Endodermal cell (in vitro differentiated cells): ENCODE results near the gene CHD6. TPM values are rescaled to one million over a fixed set of nuclear protein-coding genes. Genes with fewer than 3 reads are reported as not detected.

Experiments
- DNase-seq: peaks from one replicate; pipeline ENCODE4 v3.0.0-alpha.2; 2017
- H3K27ac ChIP-seq: 2 replicates; pipeline ENCODE4 v1.5.1; 2013; ENCODE audit warnings: mild to moderate bottlenecking, low read depth, low read length, moderate library complexity
- H3K27me3 ChIP-seq: 2 replicates; pipeline ENCODE4 v1.6.1; 2013; ENCODE audit warnings: mild to moderate bottlenecking, low read length, moderate library complexity; ENCODE audit not compliant: insufficient read depth, control insufficient read depth, poor library complexity, severe bottlenecking
- H3K36me3 ChIP-seq: 2 replicates; pipeline ENCODE4 v1.7.0; 2013; ENCODE audit warnings: mild to moderate bottlenecking, low read length, moderate library complexity; ENCODE audit not compliant: control insufficient read depth, insufficient read depth
- H3K4me1 ChIP-seq: one replicate; pipeline ENCODE4 v1.7.0; 2013; ENCODE audit warnings: low read length; ENCODE audit not compliant: control insufficient read depth, insufficient read depth
- H3K4me3 ChIP-seq: 2 replicates; pipeline ENCODE4 v1.5.1; 2013; ENCODE audit warnings: mild to moderate bottlenecking, low read length, moderate library complexity
- H3K9ac ChIP-seq: 2 replicates; pipeline ENCODE4 v1.6.1; 2013; ENCODE audit warnings: mild to moderate bottlenecking, low read length, moderate library complexity; ENCODE audit not compliant: poor library complexity, severe bottlenecking; ENCODE audit errors: extremely low read depth
- H3K9me3 ChIP-seq: 2 replicates; pipeline ENCODE4 v1.6.1; 2013; ENCODE audit warnings: mild to moderate bottlenecking, low read length, moderate library complexity; ENCODE audit not compliant: control insufficient read depth
- H3K27ac Mint-ChIP-seq: 2 replicates; pipeline ENCODE4 v1.8.0; 2020; ENCODE audit warnings: mixed read lengths
- H3K27me3 Mint-ChIP-seq: 2 replicates; pipeline ENCODE4 v1.8.0; 2021; ENCODE audit warnings: mild to moderate bottlenecking, mixed read lengths; ENCODE audit not compliant: insufficient read depth
- H3K36me3 Mint-ChIP-seq: 2 replicates; pipeline ENCODE4 v1.8.0; 2020; ENCODE audit warnings: low read depth, mixed read lengths
- H3K4me1 Mint-ChIP-seq: 2 replicates; pipeline ENCODE4 v1.8.0; 2020; ENCODE audit warnings: mixed read lengths
- H3K4me3 Mint-ChIP-seq: 2 replicates; pipeline ENCODE4 v1.8.0; 2020; ENCODE audit warnings: mild to moderate bottlenecking, moderate library complexity, mixed read lengths
- H3K9me3 Mint-ChIP-seq: 2 replicates; pipeline ENCODE4 v1.8.0; 2020; ENCODE audit warnings: mild to moderate bottlenecking, mixed read lengths
- WGBS, 2 experiments: methylation state at CpG; one replicate each; pipeline versions ENCODE4 v1.1.5 to v1.1.7; 2013; ENCODE audit warnings: missing lambda C conversion rate in 2 of 2, mixed read lengths in 1 of 2; ENCODE audit not compliant: insufficient coverage in 1 of 2, insufficient read length in 1 of 2; 5-methylcytosine and 5-hydroxymethylcytosine counted together
- total RNA-seq, 2 donors: library from RNA; stranded (reverse); fragmentation: NEBNext Ultra II Directional in 1 of 2; extraction: Animal tissue kit (Norgen Biotek cat#: 25700) in 1 of 2; gene quantifications; 2 replicates in 1 of 2; 3 replicates in 1 of 2; pipeline ENCODE4 v1.2.1, GENCODE V29; 2021
- TF ChIP-seq, protein P1 (sequence below): fragments of 200-600 bp; sonication (generic); conservative IDR thresholded peaks from 2 replicates; pipeline ENCODE4 v1.5.0; 2021; ENCODE audit warnings: antibody characterized with exemption, mild to moderate bottlenecking

The CHD6 gene
- total RNA-seq, 2 donors from 2014 or later = 82.5 to 107 TPM

DNA sequence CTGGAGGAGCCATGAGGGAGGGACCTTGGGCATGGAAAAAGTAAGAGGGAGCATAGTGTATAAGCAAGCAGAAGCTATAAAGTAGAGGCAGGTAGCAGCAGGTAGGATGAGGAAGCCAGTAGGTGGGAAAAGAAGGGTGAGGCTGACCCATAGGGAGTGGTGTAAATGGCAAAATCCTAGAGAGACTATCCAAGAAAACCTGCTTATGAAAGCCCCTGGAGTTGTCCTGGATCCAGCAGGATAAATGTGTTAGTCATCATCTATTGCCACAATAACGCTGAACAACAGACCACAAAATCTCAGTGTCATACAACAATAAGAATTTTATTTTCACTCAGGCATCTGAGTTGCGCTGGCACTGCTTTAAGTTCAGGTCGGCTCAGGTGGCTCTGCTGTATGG lies 30.2 kb downstream of the CHD6 start:
- H3K27me3 ChIP-seq = no peaks in the 10 kb centered on the region
- H3K9me3 ChIP-seq = peaks cover 43% of the 10 kb centered on the region
- H3K9me3 Mint-ChIP-seq = peaks cover 42% of the 10 kb centered on the region
- no peak for DNase-seq
- H3K27me3 Mint-ChIP-seq = no peaks in the 10 kb centered on the region
- no peaks in the 10 kb centered on the region for H3K4me1 Mint-ChIP-seq
- 91 to 93% methylated on average over 3 of the region's 3 CpGs for WGBS, 2 experiments
- peak overlapping the region; percentile 32 for H3K27ac Mint-ChIP-seq
- H3K9ac ChIP-seq = no peak overlapping the region
- TF ChIP-seq, protein P1, sequence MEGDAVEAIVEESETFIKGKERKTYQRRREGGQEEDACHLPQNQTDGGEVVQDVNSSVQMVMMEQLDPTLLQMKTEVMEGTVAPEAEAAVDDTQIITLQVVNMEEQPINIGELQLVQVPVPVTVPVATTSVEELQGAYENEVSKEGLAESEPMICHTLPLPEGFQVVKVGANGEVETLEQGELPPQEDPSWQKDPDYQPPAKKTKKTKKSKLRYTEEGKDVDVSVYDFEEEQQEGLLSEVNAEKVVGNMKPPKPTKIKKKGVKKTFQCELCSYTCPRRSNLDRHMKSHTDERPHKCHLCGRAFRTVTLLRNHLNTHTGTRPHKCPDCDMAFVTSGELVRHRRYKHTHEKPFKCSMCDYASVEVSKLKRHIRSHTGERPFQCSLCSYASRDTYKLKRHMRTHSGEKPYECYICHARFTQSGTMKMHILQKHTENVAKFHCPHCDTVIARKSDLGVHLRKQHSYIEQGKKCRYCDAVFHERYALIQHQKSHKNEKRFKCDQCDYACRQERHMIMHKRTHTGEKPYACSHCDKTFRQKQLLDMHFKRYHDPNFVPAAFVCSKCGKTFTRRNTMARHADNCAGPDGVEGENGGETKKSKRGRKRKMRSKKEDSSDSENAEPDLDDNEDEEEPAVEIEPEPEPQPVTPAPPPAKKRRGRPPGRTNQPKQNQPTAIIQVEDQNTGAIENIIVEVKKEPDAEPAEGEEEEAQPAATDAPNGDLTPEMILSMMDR = no peak
- no peak overlapping the region for H3K4me3 Mint-ChIP-seq
- peak overlapping the region; percentile 51 for H3K4me3 ChIP-seq
- H3K27ac ChIP-seq = no peak overlapping the region
- H3K4me1 ChIP-seq = no peaks in the 10 kb centered on the region
- peaks cover 48% of the 10 kb centered on the region for H3K36me3 Mint-ChIP-seq
- H3K36me3 ChIP-seq = peaks cover 3% of the 10 kb centered on the region

GRCh38 chr20:41587523-41587922 lies 30.7 kb downstream of the CHD6 start:
- Mint-ChIP-seq H3K4me1 (no peaks in the 10 kb centered on the region), H3K36me3 (peaks cover 46% of the 10 kb centered on the region), H3K9me3 (peaks cover 42% of the 10 kb centered on the region), H3K27ac (peak overlapping the region; percentile 32), H3K27me3 (no peaks in the 10 kb centered on the region), H3K4me3 (no peak overlapping the region)
- 91% methylated on average over 2 of the region's 2 CpGs; no CpG with 5 or more reads in 1 of the 2 experiments for WGBS, 2 experiments
- Histone ChIP-seq H3K27ac (no peak overlapping the region), H3K4me1 (no peaks in the 10 kb centered on the region), H3K4me3 (peak overlapping the region; percentile 51), H3K9ac (no peak overlapping the region), H3K36me3 (peaks cover 3% of the 10 kb centered on the region), H3K27me3 (no peaks in the 10 kb centered on the region), H3K9me3 (peaks cover 39% of the 10 kb centered on the region)
- DNase-seq = no peak
- TF ChIP-seq, protein P1 = no peak

GRCh38 chr20:41586772-41587171 lies 31.4 kb downstream of the CHD6 start:
- Mint-ChIP-seq H3K27me3 (no peaks in the 10 kb centered on the region), H3K9me3 (peaks cover 40% of the 10 kb centered on the region), H3K4me3 (no peak overlapping the region), H3K27ac (no peak overlapping the region), H3K36me3 (peaks cover 43% of the 10 kb centered on the region), H3K4me1 (no peaks in the 10 kb centered on the region)
- H3K27ac ChIP-seq = no peak overlapping the region
- H3K9ac ChIP-seq = no peak overlapping the region
- no peaks in the 10 kb centered on the region for H3K4me1 ChIP-seq
- H3K9me3 ChIP-seq = peaks cover 32% of the 10 kb centered on the region
- no peaks in the 10 kb centered on the region for H3K27me3 ChIP-seq
- H3K4me3 ChIP-seq = no peak overlapping the region
- DNase-seq = no peak
- H3K36me3 ChIP-seq = no peaks in the 10 kb centered on the region
- no CpG with 5 or more reads among the region's 1 CpG for WGBS, 2 experiments
- TF ChIP-seq, protein P1 = no peak
